GM12801 (cell line): ENCODE data around the gene DARS1.

ENCODE experiments used
- TF ChIP-seq, protein P1 (sequence below): IDR thresholded peaks from one replicate; pipeline ENCODE4 v1.5.1; 2011; ENCODE audit warnings: control low read depth; ENCODE audit not compliant: insufficient read length; ENCODE audit errors: extremely low read depth

DARS1 gene

DNA sequence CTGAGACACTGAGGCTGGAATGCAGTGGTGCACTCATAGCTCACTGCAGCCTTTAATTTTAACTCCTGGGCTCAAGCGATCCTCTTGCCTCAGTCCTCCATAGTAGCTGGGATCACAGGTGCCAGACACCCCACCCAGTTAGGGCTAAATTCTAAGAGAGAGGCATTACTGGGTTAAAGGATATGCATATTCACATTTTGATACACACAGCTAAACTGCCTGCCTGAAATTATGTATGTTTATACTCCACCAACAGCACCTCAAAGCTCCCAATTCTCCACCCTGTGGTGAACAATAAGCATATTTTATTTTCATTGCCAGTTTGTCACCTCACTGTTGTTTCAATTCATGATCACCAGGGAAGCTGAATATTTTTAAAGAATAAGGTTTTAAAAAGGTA lies 90.5 kb downstream of the DARS1 start:
- TF ChIP-seq, protein P1, sequence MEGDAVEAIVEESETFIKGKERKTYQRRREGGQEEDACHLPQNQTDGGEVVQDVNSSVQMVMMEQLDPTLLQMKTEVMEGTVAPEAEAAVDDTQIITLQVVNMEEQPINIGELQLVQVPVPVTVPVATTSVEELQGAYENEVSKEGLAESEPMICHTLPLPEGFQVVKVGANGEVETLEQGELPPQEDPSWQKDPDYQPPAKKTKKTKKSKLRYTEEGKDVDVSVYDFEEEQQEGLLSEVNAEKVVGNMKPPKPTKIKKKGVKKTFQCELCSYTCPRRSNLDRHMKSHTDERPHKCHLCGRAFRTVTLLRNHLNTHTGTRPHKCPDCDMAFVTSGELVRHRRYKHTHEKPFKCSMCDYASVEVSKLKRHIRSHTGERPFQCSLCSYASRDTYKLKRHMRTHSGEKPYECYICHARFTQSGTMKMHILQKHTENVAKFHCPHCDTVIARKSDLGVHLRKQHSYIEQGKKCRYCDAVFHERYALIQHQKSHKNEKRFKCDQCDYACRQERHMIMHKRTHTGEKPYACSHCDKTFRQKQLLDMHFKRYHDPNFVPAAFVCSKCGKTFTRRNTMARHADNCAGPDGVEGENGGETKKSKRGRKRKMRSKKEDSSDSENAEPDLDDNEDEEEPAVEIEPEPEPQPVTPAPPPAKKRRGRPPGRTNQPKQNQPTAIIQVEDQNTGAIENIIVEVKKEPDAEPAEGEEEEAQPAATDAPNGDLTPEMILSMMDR: no peak

DNA sequence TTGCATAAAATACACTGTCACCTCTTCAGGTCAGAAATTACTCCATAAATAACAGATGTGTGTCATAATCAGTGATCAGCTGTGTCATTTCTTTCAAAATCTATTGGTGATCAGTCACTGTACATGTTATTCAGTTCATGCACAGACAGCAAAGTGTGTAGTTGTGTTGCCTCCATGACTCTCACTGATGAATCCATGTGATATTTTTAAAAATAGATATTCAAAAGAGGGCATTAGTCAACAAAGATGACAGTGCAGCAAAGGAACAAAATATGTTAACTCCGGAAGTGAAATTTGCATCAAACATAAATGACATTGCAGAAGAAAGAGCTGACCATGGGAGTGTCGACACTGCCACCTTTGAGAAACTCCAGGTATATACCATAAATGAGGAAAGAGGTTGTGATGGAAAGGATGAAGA lies 92.0 kb downstream of the DARS1 start:
- TF ChIP-seq, protein P1: no peak

DNA sequence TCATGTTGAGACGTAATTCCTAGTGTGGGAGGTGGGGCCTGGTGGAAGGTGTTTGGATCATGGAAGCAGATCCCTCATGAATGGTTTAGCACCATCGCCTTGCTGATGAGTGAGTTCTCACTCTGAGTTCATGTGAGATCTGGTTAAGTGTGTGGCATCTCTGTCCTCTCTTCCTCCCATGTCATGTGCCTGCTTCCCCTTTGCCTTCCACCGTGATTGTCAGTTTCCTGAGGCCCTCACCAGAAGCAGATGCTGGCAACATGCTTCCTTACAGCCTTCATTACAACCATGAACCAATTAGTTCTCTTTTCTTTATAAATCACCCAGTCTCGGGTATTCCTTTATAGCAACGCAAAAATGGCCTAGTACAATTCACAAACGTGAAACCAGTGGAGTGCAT lies 94.6 kb downstream of the DARS1 start:
- TF ChIP-seq, protein P1: no peak

DNA sequence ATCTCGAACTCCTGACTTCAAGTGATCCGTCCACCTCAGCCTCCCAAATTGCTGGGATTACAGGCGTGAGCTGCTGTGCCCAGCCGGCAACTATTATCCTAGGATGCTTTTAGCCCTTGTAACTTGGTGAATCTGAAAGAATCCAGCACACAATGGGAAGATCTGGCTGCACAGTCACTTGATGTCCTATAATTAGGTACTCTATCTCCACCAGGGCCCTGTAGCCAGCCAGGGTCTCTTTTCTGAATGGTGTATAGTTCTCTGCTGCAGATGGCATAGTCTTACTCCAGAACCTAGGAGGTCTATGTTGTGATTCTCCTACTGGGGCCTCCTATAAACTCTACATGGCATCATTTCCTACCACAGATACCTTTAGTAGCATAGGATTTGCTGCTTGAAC lies 95.3 kb downstream of the DARS1 start:
- TF ChIP-seq, protein P1: no peak

DNA sequence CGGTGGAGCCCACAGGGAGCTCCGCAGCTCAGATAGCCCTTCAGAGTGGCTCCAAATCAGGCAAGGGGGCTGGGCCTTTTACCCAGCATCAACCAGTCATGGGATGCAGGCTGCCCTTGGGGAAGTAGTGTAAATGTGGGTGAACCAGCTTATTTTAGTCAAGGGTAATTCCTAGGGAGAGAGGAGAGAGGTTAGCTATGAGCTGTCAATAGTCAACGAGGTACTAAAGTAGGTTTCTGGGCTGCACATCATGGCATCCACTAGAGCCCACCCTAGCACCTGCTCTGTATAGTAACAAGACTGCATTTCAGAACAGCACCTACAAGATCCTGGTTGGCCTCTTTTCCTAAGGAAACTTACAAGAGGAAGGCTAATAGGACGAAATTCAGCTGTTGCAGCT lies 99.7 kb downstream of the DARS1 start:
- TF ChIP-seq, protein P1: no peak

DNA sequence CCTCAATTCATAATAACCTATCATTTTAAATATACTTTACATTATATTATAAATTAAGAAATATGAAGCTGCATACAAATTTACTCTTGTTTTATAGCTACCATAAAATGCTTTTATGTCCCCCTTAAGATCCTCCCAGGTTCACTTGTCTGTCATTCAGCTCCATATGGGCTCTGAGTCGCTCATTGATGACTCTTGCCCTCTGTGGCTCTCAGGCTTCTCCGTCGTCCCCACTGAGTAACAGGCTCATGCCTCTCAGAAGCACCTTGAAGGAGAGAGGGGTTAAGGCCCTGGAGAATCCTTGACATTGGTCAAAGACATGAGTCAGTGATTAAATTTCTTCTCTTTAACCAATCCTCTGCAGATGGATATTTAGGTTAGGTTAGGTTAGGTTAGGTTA lies 103.0 kb downstream of the DARS1 start:
- TF ChIP-seq, protein P1: no peak

DNA sequence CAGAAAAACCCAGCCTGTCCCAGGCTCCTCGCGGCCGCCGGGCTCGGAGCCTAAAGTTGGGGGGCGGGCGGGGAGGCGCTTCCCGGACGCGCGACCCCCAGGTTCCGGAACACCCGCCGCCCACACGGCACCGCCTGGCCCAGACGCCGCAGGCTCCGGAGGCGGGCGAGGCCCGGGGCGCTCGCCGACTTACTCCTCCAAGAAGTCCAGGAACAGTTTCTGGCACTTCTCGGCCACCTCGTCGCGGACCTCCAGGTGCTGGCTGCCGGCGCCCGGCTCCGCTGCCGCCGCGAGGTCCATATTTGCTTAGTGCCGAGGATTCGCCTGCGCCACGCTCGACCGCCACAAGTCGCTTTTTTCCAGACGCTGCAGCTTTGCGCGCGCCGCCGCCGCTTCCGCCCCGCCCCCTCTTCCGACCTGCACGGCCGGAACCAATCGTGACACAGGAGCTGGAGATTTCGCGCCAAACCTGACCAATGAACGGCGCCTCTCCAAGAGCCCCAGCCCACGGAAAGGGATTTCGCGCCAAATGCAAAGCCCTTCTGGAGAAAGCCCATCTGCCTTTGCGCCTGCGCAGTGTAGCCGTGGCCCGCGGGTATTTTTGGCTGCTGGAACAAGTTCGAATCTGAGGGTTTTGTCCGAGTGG lies 109.2 kb downstream of the DARS1 start, which contains the start of gene MCM6:
MCM6 (minus strand) TSS at position 378 of the 646 bp plus-strand sequence; CDS start at position 300, 78 bp downstream.
- TF ChIP-seq, protein P1: no peak
